Left hindlimb (tissue), 1 donor: ENCODE data around the gene MRPL4.
"Not testable (repeated sequence)": the region's sequence is repeated elsewhere in the genome, so short reads cannot be mapped to it uniquely, and the experiment has no call there.

Experiments used
- DNase-seq: peaks from one replicate; pipeline ENCODE4 v3.0.0-alpha.2; 2018

Gene MRPL4

GRCh38 chr19:10268071-10268470, 16.1 kb downstream of the MRPL4 start:
- DNase-seq = no peak

GRCh38 chr19:10269333-10270179, 17.5 kb downstream of the MRPL4 start:
- peak; percentile 84 for DNase-seq

GRCh38 chr19:10270180-10270615, 18.2 kb downstream of the MRPL4 start:
- DNase-seq = peak; percentile 59

- peak; percentile 78 for DNase-seq
Measured at GRCh38 chr19:10270616-10271394, 18.8 kb downstream of the MRPL4 start, which contains the start of gene ICAM1. Gene ICAM1, plus strand, starts transcription at chr19:10271120. Its CDS starts 40 bp downstream, at chr19:10271160.

- DNase-seq = no peak
Measured at GRCh38 chr19:10271543-10272086, 19.6 kb downstream of the MRPL4 start.

- no peak for DNase-seq
Measured at GRCh38 chr19:10274589-10274988, 22.6 kb downstream of the MRPL4 start.

- no peak for DNase-seq
Measured at GRCh38 chr19:10277795-10278589, 26.0 kb downstream of the MRPL4 start.

- DNase-seq = no peak
Measured at GRCh38 chr19:10278935-10279334, 26.9 kb downstream of the MRPL4 start.

GRCh38 chr19:10279737-10280442, 27.9 kb downstream of the MRPL4 start:
- no peak for DNase-seq

GRCh38 chr19:10282043-10282442, 30.0 kb downstream of the MRPL4 start:
- DNase-seq = not testable (repeated sequence)

GRCh38 chr19:10283301-10284064, 31.5 kb downstream of the MRPL4 start:
- no peak for DNase-seq

- DNase-seq = no peak
Measured at GRCh38 chr19:10284065-10284959, 32.3 kb downstream of the MRPL4 start.

- no peak for DNase-seq
Measured at GRCh38 chr19:10284960-10285278, 32.9 kb downstream of the MRPL4 start.

- no peak for DNase-seq
Measured at GRCh38 chr19:10285393-10285792, 33.4 kb downstream of the MRPL4 start.

- DNase-seq = no peak
Measured at GRCh38 chr19:10286803-10287737, 35.1 kb downstream of the MRPL4 start, which contains the start of gene ICAM4. Gene ICAM4, plus strand, starts transcription at chr19:10286955. Its CDS starts 58 bp downstream, at chr19:10287013.

GRCh38 chr19:10288662-10289166, 36.7 kb downstream of the MRPL4 start:
- DNase-seq = peak; percentile 61

GRCh38 chr19:10289167-10289835, 37.3 kb downstream of the MRPL4 start:
- DNase-seq = no peak

GRCh38 chr19:10289836-10290356, 37.9 kb downstream of the MRPL4 start, which contains the start of gene ICAM5:
Gene ICAM5, plus strand, starts transcription at chr19:10289952. Its CDS starts 92 bp downstream, at chr19:10290044.
- DNase-seq = no peak
